Iris pigment epithelial cell (primary cell): ENCODE results near the gene RPL28.

Experiments
- DNase-seq: peaks from one replicate; pipeline ENCODE4 v3.0.0-alpha.2; 2011; ENCODE audit warnings: low read depth

The RPL28 gene

GRCh38 chr19:55451163-55451964 lies 65.6 kb downstream of the RPL28 start:
- DNase-seq: no peak

- DNase-seq: no peak
Measured at GRCh38 chr19:55451965-55452748, 66.4 kb downstream of the RPL28 start.
